Stimulated activated CD8-positive, alpha-beta memory T cell treated with anti-CD3 and anti-CD28 coated beads, Interleukin-7, amount 100 ng/mL, for 48 hours (primary cell): ENCODE measurements around the gene CARNS1.
"Not testable (repeated sequence)": the region's sequence is repeated elsewhere in the genome, so short reads cannot be mapped to it uniquely, and the experiment has no call there.

Experiments
- DNase-seq, 2 donors: peaks; one replicate each; pipeline ENCODE4 v3.0.0-alpha.2; 2020; ENCODE audit warnings: low read depth in 1 of 2; ENCODE audit errors: extremely low read depth in 1 of 2

The CARNS1 gene

GRCh38 chr11:67395555-67396258 is 19.8 kb upstream of the CARNS1 start:
- no peak for DNase-seq

GRCh38 chr11:67396259-67396581 is 19.3 kb upstream of the CARNS1 start:
- DNase-seq: no peak

DNA sequence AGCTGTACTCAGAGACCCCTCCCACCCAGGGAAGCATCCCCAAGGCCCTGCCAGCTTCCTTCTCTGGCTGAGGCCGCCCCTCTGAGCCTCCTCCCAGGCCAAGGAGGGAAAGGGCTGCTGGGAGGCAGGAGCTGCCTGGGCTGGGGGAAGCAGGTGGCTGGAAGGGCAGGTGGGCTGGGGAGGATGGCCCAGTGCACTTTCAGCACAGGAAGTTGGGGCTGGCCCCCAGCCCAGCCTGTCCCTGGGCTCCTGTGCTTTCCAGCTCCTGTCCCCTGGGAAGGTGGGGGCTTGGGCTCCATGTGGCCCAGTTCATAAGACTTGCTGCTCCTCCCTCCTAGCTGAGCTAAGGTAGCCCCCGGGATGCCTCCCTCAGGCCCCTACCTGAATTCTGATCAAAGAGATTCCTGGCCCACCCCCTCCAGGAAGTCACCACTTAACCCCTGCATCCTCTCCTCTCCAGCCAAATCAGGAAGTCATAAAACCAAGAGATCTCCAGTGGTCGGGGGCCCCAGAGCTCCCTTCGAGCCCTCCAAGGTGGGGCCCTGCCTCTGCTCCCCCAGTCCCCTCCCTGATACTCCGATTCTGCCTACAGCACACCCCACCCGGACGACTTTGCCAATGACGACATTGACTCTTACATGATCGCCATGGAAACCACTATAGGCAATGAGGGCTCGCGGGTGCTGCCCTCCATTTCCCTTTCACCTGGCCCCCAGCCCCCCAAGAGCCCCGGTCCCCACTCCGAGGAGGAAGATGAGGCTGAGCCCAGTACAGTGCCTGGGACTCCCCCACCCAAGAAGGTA is 18.7 kb upstream of the CARNS1 start:
- no peak for DNase-seq

DNA sequence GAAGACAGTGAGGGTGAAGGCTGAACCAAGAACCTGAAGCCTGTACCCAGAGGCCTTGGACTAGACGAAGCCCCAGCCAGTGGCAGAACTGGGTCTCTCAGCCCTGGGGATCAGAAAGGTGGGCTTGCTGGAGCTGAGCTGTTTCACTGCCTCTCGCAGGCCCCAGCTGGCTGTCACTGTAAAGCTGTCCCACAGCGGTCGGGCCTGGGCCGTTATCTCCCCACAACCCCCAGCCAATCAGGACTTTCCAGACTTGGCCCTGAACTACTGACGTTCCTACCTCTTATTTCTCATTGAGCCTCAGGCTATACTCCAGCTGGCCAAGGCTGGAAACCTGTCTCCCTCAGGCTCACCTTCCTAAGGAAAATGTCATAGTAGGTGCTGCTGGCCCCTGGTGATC is 17.9 kb upstream of the CARNS1 start:
- no peak for DNase-seq

GRCh38 chr11:67397986-67398660 is 17.4 kb upstream of the CARNS1 start:
- no peak for DNase-seq

DNA sequence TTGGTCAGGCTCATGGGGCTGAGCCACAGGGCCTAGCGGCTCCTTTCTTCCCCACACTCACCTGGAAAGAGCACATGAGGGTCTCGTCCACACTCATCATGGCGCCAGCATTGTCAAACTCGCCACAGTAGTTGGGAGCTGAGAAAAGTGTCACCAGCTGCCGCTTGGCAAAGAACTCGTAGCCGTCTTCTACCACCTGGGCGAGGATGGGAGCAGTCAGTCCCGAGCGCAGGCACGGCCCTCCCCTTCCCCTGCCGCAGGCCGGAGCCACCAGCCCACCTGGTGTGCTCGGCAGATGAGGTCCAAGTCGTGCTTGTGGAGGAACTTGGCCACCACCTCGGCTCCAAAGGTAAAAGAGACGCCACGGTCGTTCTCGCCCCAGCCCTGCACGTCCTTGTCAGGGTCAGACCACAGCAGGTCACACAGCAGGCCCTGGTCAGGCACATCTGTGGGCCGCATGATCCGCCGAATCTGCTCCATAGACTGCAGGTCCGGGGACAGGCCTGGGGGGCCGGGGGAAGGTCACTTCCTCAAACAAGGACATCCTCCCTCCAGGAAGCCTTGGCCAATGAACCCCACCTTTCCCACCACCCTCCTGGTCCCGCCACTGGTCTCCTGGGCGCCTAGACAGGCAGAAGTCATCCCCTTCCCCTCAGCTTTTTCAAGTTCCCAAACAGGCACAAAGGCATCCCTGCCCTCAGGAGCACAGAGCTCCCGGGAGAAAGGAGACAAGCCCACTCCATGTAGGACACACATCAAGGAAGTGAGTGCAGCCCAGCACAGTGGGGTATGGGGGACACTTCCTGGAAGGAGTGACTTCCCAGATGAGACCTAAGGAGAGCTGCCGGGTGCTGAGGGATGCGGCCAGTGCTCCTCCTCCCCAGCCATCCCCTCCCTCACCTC is 16.6 kb upstream of the CARNS1 start:
- DNase-seq: no peak

GRCh38 chr11:67400251-67400941 is 15.1 kb upstream of the CARNS1 start:
- DNase-seq: no peak

DNA sequence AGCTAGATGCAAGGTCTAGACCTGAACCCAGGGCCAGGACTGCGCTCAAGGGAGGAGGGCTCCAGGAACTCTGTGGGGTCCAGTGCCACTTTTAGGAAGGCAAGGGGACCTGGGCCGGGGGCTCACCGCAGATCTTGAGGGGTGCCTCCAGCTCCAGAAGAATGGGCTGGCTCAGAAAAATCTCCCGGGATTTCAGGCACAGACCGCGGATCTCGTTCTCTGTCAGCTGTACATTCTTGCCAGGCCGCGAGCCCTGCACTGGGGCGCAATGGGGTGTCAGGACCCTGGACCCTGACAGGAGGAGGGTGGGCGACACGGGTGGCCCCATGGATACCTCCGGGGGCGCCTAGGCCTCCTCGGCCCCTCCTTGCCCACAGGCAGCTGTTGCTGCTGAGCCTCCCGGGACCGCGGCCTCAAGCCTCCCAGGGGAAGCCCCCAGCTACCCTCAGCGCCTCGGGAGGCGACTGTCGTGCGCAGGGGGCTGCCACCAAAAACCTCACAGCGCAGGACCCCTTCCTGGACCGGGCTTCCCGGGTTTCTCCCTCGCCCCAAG is 14.5 kb upstream of the CARNS1 start:
- no peak for DNase-seq

GRCh38 chr11:67401495-67402191 is 13.8 kb upstream of the CARNS1 start, which contains the start of gene PPP1CA:
PPP1CA (minus strand) TSS chr11:67401858; CDS start chr11:67401782, 76 bp downstream.
- DNase-seq: peak; percentile 79 to 85

DNA sequence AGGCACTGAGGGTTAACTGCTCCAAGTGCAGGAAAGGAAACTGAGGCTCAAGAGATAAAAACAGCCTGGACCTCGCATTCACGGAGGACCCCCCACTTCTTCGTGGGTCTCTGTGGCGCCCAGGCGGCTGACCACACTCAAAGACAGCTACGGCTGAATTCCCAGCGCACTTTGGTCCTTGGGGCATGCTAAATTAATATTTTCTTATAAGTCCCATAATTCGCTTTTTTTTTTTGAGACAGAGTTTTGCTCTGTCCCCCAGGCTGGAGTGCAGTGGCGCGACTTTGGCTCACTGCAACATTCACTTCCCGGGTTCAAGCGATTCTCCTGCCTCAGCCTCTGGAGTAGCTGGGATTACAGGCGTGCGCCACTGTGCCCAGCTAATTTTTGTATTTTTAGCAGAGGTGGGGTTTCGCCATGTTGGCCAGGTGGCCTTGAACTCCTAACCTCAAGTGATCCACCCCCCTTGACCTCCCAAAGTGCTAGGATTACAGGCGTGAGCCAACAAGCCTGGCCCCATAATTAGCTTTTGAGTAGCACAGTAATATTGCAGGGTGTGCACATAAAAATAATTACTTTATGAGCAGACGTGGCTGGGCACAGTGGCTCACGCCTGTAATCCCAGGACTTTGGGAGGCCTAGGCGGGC is 13.2 kb upstream of the CARNS1 start:
- not testable (repeated sequence) for DNase-seq

DNA sequence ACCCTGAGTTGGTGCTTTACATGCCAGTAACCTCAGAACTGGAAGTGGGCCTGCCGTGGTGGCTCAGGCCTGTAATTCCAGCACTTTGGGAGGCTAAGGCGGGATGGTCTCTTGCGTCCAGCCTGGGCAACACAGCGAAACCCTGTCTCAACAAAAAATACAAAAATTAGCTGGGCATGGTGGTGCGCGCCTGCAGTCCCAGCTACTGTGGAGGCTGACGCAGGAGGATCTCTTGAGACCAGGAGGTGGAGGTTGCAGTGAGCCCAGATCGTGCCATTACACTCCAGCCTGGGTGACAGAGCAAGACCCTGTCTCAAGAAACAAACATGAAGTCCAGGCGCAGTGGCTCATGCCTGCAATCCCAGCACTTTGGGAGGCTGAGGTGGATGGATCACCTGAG is 12.4 kb upstream of the CARNS1 start:
- DNase-seq: not testable (repeated sequence)

- no peak for DNase-seq
These were observed 10.8 kb upstream of the CARNS1 start for GRCh38 chr11:67404515-67405195.

DNA sequence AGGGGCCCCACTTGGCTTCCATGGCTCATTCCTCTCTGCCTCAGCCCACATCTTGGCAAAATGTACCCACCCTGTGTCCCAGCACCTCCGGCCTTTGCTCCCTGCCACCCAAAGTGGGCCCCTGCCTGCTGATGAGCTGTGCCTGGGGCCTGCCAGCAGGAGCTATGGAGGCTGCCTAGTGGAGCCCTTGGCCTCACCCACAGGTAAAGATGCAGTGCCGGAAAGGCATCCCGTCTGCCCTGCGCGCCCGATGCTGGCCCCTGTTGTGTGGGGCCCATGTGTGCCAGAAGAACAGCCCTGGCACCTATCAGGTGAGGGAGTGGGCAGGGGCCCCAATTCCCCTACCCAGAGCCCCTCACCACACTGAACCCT is 10.3 kb upstream of the CARNS1 start:
- no peak for DNase-seq

DNA sequence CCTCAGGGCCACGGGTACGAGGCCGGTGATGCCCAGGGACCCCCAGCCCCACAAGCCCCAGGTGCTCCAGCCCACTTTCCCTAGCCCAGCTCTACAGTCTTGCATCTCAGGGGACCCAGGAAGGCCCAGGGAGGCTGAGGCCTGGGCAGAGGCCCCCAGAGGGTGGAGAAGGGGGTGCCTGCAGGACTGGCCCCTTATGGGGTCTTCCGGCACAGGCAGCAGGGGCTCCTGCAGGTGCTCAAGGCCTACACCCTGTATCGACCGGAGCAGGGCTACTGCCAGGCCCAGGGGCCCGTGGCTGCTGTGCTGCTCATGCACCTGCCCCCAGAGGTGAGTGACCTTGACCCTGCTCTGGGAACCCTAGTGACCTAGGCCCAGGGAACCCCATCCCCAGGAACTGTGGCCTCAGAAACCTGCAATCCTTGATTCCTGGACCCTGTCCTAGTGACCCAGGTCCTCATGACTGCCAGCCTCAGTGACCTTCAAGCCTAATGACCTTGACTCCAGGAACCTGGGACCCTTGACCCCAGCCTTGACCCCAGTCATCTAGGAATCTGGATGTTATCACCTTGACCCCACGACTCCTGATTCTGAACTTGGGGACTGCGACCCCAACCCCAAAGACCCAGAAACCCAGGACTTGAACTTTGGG is 9.7 kb upstream of the CARNS1 start:
- DNase-seq: no peak

GRCh38 chr11:67406420-67406968 is 9.0 kb upstream of the CARNS1 start:
- no peak for DNase-seq

- DNase-seq: no peak
These were observed 8.3 kb upstream of the CARNS1 start for GRCh38 chr11:67406969-67407687.

GRCh38 chr11:67407688-67408163 is 7.8 kb upstream of the CARNS1 start:
- no peak for DNase-seq
